ENCODE results near the gene PNMT.

GRCh38 chr17:39683295-39683939, 15.2 kb downstream of the PNMT start:
- TF ChIP-seq CTCF (IDR thresholded peaks at IDR 0.05) (no peak), RCOR1 (IDR thresholded peaks at IDR 0.05; ENCODE audit: low read length) (no peak), RXRA (IDR thresholded peaks at IDR 0.05; ENCODE audit: borderline replicate concordance, low read depth) (no peak), EZH2phosphoT487 (IDR thresholded peaks at IDR 0.05; ENCODE audit: borderline replicate concordance, low read depth) (no peak), TCF12 (IDR thresholded peaks at IDR 0.05) (no peak), GABPA (IDR thresholded peaks at IDR 0.05; ENCODE audit: low read depth) (no peak), MEF2A (IDR thresholded peaks at IDR 0.05; ENCODE audit: borderline replicate concordance, low read depth) (no peak), MXI1 (IDR thresholded peaks at IDR 0.05; ENCODE audit: low read depth, low read length) (no peak), MAX (IDR thresholded peaks at IDR 0.05; ENCODE audit: low read depth) (no peak), NFIC (IDR thresholded peaks at IDR 0.05; ENCODE audit: borderline replicate concordance) (no peak), RAD21 (IDR thresholded peaks at IDR 0.05; ENCODE audit: low read length) (no peak), SIN3A (IDR thresholded peaks at IDR 0.05; ENCODE audit: borderline replicate concordance, low read depth, low read length) (no peak), POLR2AphosphoS5 (IDR thresholded peaks at IDR 0.05; ENCODE audit: low read depth, low read length) (no peak)
- TF ChIP-seq, protein P1, sequence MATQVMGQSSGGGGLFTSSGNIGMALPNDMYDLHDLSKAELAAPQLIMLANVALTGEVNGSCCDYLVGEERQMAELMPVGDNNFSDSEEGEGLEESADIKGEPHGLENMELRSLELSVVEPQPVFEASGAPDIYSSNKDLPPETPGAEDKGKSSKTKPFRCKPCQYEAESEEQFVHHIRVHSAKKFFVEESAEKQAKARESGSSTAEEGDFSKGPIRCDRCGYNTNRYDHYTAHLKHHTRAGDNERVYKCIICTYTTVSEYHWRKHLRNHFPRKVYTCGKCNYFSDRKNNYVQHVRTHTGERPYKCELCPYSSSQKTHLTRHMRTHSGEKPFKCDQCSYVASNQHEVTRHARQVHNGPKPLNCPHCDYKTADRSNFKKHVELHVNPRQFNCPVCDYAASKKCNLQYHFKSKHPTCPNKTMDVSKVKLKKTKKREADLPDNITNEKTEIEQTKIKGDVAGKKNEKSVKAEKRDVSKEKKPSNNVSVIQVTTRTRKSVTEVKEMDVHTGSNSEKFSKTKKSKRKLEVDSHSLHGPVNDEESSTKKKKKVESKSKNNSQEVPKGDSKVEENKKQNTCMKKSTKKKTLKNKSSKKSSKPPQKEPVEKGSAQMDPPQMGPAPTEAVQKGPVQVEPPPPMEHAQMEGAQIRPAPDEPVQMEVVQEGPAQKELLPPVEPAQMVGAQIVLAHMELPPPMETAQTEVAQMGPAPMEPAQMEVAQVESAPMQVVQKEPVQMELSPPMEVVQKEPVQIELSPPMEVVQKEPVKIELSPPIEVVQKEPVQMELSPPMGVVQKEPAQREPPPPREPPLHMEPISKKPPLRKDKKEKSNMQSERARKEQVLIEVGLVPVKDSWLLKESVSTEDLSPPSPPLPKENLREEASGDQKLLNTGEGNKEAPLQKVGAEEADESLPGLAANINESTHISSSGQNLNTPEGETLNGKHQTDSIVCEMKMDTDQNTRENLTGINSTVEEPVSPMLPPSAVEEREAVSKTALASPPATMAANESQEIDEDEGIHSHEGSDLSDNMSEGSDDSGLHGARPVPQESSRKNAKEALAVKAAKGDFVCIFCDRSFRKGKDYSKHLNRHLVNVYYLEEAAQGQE (IDR thresholded peaks at IDR 0.05; ENCODE audit: low read depth, low read length) = no peak
